ENCODE measurements around the gene AEBP1. TPM values are rescaled to one million over a fixed set of nuclear protein-coding genes. Genes with fewer than 3 reads are reported as not detected.

AEBP1 gene
- total RNA-seq, 1 donor from 2014 or later: 32.4 TPM

- H3K4me1 ChIP-seq (ENCODE audit: control insufficient read depth in 3 of 3, insufficient read depth in 3 of 3, low read length in 3 of 3): peaks cover 2 to 13% (median 8%) of the 10 kb centered on the region in 3 donors
- H3K27me3 ChIP-seq (ENCODE audit: control insufficient read depth in 3 of 3, insufficient read depth in 3 of 3, low read length in 3 of 3): no peaks in the 10 kb centered on the region
- no peak overlapping the region for H3K4me3 ChIP-seq (ENCODE audit: low read length in 3 of 3)
- no peak overlapping the region for H3K27ac ChIP-seq (ENCODE audit: low read depth, low read length)
- H3K9ac ChIP-seq (ENCODE audit: low read depth in 1 of 3, low read length in 3 of 3): no peak overlapping the region
- no peaks in the 10 kb centered on the region for H3K9me3 ChIP-seq (ENCODE audit: control insufficient read depth in 3 of 3, low read length in 3 of 3)
- no peaks in the 10 kb centered on the region for H3K36me3 ChIP-seq (ENCODE audit: control insufficient read depth in 3 of 3, insufficient read depth in 3 of 3, low read length in 3 of 3)
These were observed 8.4 kb upstream of the AEBP1 start for GRCh38 chr7:44095781-44096180.

- no peaks in the 10 kb centered on the region for H3K9me3 ChIP-seq (ENCODE audit: control insufficient read depth in 3 of 3, low read length in 3 of 3)
- H3K4me3 ChIP-seq (ENCODE audit: low read length in 3 of 3): no peak overlapping the region
- H3K36me3 ChIP-seq (ENCODE audit: control insufficient read depth in 3 of 3, insufficient read depth in 3 of 3, low read length in 3 of 3): no peaks in the 10 kb centered on the region
- no peak overlapping the region for H3K27ac ChIP-seq (ENCODE audit: low read depth, low read length)
- peaks cover 8 to 18% (median 14%) of the 10 kb centered on the region in 3 donors for H3K4me1 ChIP-seq (ENCODE audit: control insufficient read depth in 3 of 3, insufficient read depth in 3 of 3, low read length in 3 of 3)
- no peak overlapping the region for H3K9ac ChIP-seq (ENCODE audit: low read depth in 1 of 3, low read length in 3 of 3)
- no peaks in the 10 kb centered on the region for H3K27me3 ChIP-seq (ENCODE audit: control insufficient read depth in 3 of 3, insufficient read depth in 3 of 3, low read length in 3 of 3)
These were observed 7.7 kb upstream of the AEBP1 start for GRCh38 chr7:44096326-44096881.

- Histone ChIP-seq H3K9ac (ENCODE audit: low read depth in 1 of 3, low read length in 3 of 3) (no peak overlapping the region), H3K9me3 (ENCODE audit: control insufficient read depth in 3 of 3, low read length in 3 of 3) (no peaks in the 10 kb centered on the region), H3K36me3 (ENCODE audit: control insufficient read depth in 3 of 3, insufficient read depth in 3 of 3, low read length in 3 of 3) (no peaks in the 10 kb centered on the region), H3K27ac (ENCODE audit: low read depth, low read length) (no peak overlapping the region), H3K4me1 (ENCODE audit: control insufficient read depth in 3 of 3, insufficient read depth in 3 of 3, low read length in 3 of 3) (peaks cover 8 to 18% (median 15%) of the 10 kb centered on the region in 3 donors), H3K4me3 (ENCODE audit: low read length in 3 of 3) (no peak overlapping the region), H3K27me3 (ENCODE audit: control insufficient read depth in 3 of 3, insufficient read depth in 3 of 3, low read length in 3 of 3) (no peaks in the 10 kb centered on the region)
These were observed 6.8 kb upstream of the AEBP1 start for GRCh38 chr7:44097064-44097932.

GRCh38 chr7:44098092-44099068 is 5.8 kb upstream of the AEBP1 start:
- no peaks in the 10 kb centered on the region for H3K9me3 ChIP-seq (ENCODE audit: control insufficient read depth in 3 of 3, low read length in 3 of 3)
- H3K9ac ChIP-seq (ENCODE audit: low read depth in 1 of 3, low read length in 3 of 3): no peak overlapping the region
- no peak overlapping the region for H3K4me3 ChIP-seq (ENCODE audit: low read length in 3 of 3)
- no peaks in the 10 kb centered on the region for H3K36me3 ChIP-seq (ENCODE audit: control insufficient read depth in 3 of 3, insufficient read depth in 3 of 3, low read length in 3 of 3)
- H3K4me1 ChIP-seq (ENCODE audit: control insufficient read depth in 3 of 3, insufficient read depth in 3 of 3, low read length in 3 of 3): peaks cover 16 to 23% (median 19%) of the 10 kb centered on the region in 3 donors
- H3K27ac ChIP-seq (ENCODE audit: low read depth, low read length): no peak overlapping the region
- H3K27me3 ChIP-seq (ENCODE audit: control insufficient read depth in 3 of 3, insufficient read depth in 3 of 3, low read length in 3 of 3): peaks cover 0 to 3% (median 0%) of the 10 kb centered on the region in 3 donors

- H3K27me3 ChIP-seq (ENCODE audit: control insufficient read depth in 3 of 3, insufficient read depth in 3 of 3, low read length in 3 of 3): peaks cover 0 to 6% (median 5%) of the 10 kb centered on the region in 3 donors
- H3K36me3 ChIP-seq (ENCODE audit: control insufficient read depth in 3 of 3, insufficient read depth in 3 of 3, low read length in 3 of 3): no peaks in the 10 kb centered on the region
- no peak overlapping the region for H3K4me3 ChIP-seq (ENCODE audit: low read length in 3 of 3)
- H3K27ac ChIP-seq (ENCODE audit: low read depth, low read length): no peak overlapping the region
- H3K9me3 ChIP-seq (ENCODE audit: control insufficient read depth in 3 of 3, low read length in 3 of 3): no peaks in the 10 kb centered on the region
- no peak overlapping the region for H3K9ac ChIP-seq (ENCODE audit: low read depth in 1 of 3, low read length in 3 of 3)
- H3K4me1 ChIP-seq (ENCODE audit: control insufficient read depth in 3 of 3, insufficient read depth in 3 of 3, low read length in 3 of 3): peaks cover 18 to 25% (median 19%) of the 10 kb centered on the region in 3 donors
These were observed 4.5 kb upstream of the AEBP1 start for GRCh38 chr7:44099669-44100068.

GRCh38 chr7:44100458-44101302 is 3.5 kb upstream of the AEBP1 start:
- Histone ChIP-seq H3K27ac (ENCODE audit: low read depth, low read length) (peak overlapping the region; percentile 75), H3K36me3 (ENCODE audit: control insufficient read depth in 3 of 3, insufficient read depth in 3 of 3, low read length in 3 of 3) (no peaks in the 10 kb centered on the region), H3K27me3 (ENCODE audit: control insufficient read depth in 3 of 3, insufficient read depth in 3 of 3, low read length in 3 of 3) (peaks cover 8 to 14% (median 10%) of the 10 kb centered on the region in 3 donors), H3K9me3 (ENCODE audit: control insufficient read depth in 3 of 3, low read length in 3 of 3) (no peaks in the 10 kb centered on the region), H3K9ac (ENCODE audit: low read depth in 1 of 3, low read length in 3 of 3) (peak overlapping the region in 1 of 3 donors; percentile 30), H3K4me3 (ENCODE audit: low read length in 3 of 3) (no peak overlapping the region), H3K4me1 (ENCODE audit: control insufficient read depth in 3 of 3, insufficient read depth in 3 of 3, low read length in 3 of 3) (peaks cover 16 to 33% (median 26%) of the 10 kb centered on the region in 3 donors)

- Histone ChIP-seq H3K9ac (ENCODE audit: low read depth in 1 of 3, low read length in 3 of 3) (no peak overlapping the region), H3K36me3 (ENCODE audit: control insufficient read depth in 3 of 3, insufficient read depth in 3 of 3, low read length in 3 of 3) (no peaks in the 10 kb centered on the region), H3K9me3 (ENCODE audit: control insufficient read depth in 3 of 3, low read length in 3 of 3) (no peaks in the 10 kb centered on the region), H3K4me1 (ENCODE audit: control insufficient read depth in 3 of 3, insufficient read depth in 3 of 3, low read length in 3 of 3) (peaks cover 17 to 37% (median 33%) of the 10 kb centered on the region in 3 donors), H3K4me3 (ENCODE audit: low read length in 3 of 3) (no peak overlapping the region), H3K27ac (ENCODE audit: low read depth, low read length) (peak overlapping the region; percentile 75), H3K27me3 (ENCODE audit: control insufficient read depth in 3 of 3, insufficient read depth in 3 of 3, low read length in 3 of 3) (peaks cover 10 to 16% (median 14%) of the 10 kb centered on the region in 3 donors)
These were observed 2.7 kb upstream of the AEBP1 start for GRCh38 chr7:44101303-44101965.

- Histone ChIP-seq H3K36me3 (ENCODE audit: control insufficient read depth in 3 of 3, insufficient read depth in 3 of 3, low read length in 3 of 3) (no peaks in the 10 kb centered on the region), H3K27ac (ENCODE audit: low read depth, low read length) (peak overlapping the region; percentile 75), H3K9me3 (ENCODE audit: control insufficient read depth in 3 of 3, low read length in 3 of 3) (no peaks in the 10 kb centered on the region), H3K4me3 (ENCODE audit: low read length in 3 of 3) (no peak overlapping the region), H3K27me3 (ENCODE audit: control insufficient read depth in 3 of 3, insufficient read depth in 3 of 3, low read length in 3 of 3) (peaks cover 10 to 16% (median 14%) of the 10 kb centered on the region in 3 donors), H3K4me1 (ENCODE audit: control insufficient read depth in 3 of 3, insufficient read depth in 3 of 3, low read length in 3 of 3) (peaks cover 17 to 37% (median 33%) of the 10 kb centered on the region in 3 donors), H3K9ac (ENCODE audit: low read depth in 1 of 3, low read length in 3 of 3) (peak overlapping the region in 1 of 3 donors; percentile 16)
These were observed 1.9 kb upstream of the AEBP1 start for GRCh38 chr7:44101966-44102845.

All from skeletal muscle tissue (tissue), 4 donors.